ENCODE data around the gene CCDC7. TPM values are rescaled to one million over a fixed set of nuclear protein-coding genes. Genes with fewer than 3 reads are reported as not detected.
"Not testable (repeated sequence)": the region's sequence is repeated elsewhere in the genome, so short reads cannot be mapped to it uniquely, and the experiment has no call there.

Gene CCDC7
- total RNA-seq, 4 donors from 2014 or later: 8.2 to 30.5 (median 13.3) TPM

- no peak overlapping the region for H3K27ac ChIP-seq
- no peak for TF ChIP-seq CTCF (IDR thresholded peaks at IDR 0.05)
- TF ChIP-seq POLR2A (IDR thresholded peaks at IDR 0.05): no peak
- no peak overlapping the region for H3K4me3 ChIP-seq
- no peaks in the 10 kb centered on the region for H3K9me3 ChIP-seq
- no peak for DNase-seq
- H3K4me1 ChIP-seq: no peaks in the 10 kb centered on the region
- H3K36me3 ChIP-seq: no peaks in the 10 kb centered on the region
- H3K27me3 ChIP-seq: no peaks in the 10 kb centered on the region
These were observed 102.3 kb downstream of the CCDC7 start for GRCh38 chr10:32548208-32548607.

- Histone ChIP-seq H3K36me3 (no peaks in the 10 kb centered on the region), H3K4me1 (no peaks in the 10 kb centered on the region), H3K9me3 (no peaks in the 10 kb centered on the region), H3K27ac (no peak overlapping the region), H3K4me3 (no peak overlapping the region), H3K27me3 (no peaks in the 10 kb centered on the region)
- DNase-seq: no peak
- TF ChIP-seq POLR2A (IDR thresholded peaks at IDR 0.05) (no peak), CTCF (IDR thresholded peaks at IDR 0.05) (no peak)
These were observed 110.9 kb downstream of the CCDC7 start for GRCh38 chr10:32556783-32557395.

GRCh38 chr10:32562695-32563094, 116.8 kb downstream of the CCDC7 start:
- DNase-seq, H3K27ac ChIP-seq, H3K4me1 ChIP-seq, H3K4me3 ChIP-seq, H3K27me3 ChIP-seq, H3K9me3 ChIP-seq, H3K36me3 ChIP-seq: not testable (repeated sequence)

GRCh38 chr10:32577448-32577847, 131.5 kb downstream of the CCDC7 start:
- no peaks in the 10 kb centered on the region for H3K4me1 ChIP-seq
- no peak overlapping the region for H3K4me3 ChIP-seq
- TF ChIP-seq CTCF (IDR thresholded peaks at IDR 0.05) (no peak), POLR2A (IDR thresholded peaks at IDR 0.05) (no peak)
- H3K27ac ChIP-seq: no peak overlapping the region
- no peak for DNase-seq
- no peaks in the 10 kb centered on the region for H3K9me3 ChIP-seq
- no peaks in the 10 kb centered on the region for H3K36me3 ChIP-seq
- no peaks in the 10 kb centered on the region for H3K27me3 ChIP-seq

- Histone ChIP-seq H3K36me3 (no peaks in the 10 kb centered on the region), H3K27me3 (no peaks in the 10 kb centered on the region), H3K4me1 (no peaks in the 10 kb centered on the region), H3K27ac (no peak overlapping the region), H3K4me3 (no peak overlapping the region), H3K9me3 (no peaks in the 10 kb centered on the region)
- no peak for DNase-seq
- no peak for TF ChIP-seq POLR2A (IDR thresholded peaks at IDR 0.05)
- TF ChIP-seq CTCF (IDR thresholded peaks at IDR 0.05): no peak
These were observed 137.0 kb downstream of the CCDC7 start for GRCh38 chr10:32582946-32583345.

- not testable (repeated sequence) for H3K4me3 ChIP-seq, H3K4me1 ChIP-seq, H3K36me3 ChIP-seq, DNase-seq, H3K27me3 ChIP-seq, H3K27ac ChIP-seq
- peaks cover 0 to 17% (median 0%) of the 10 kb centered on the region in 4 donors for H3K9me3 ChIP-seq
These were observed 152.1 kb downstream of the CCDC7 start for GRCh38 chr10:32598022-32598421.

GRCh38 chr10:32600317-32600716, 154.4 kb downstream of the CCDC7 start:
- DNase-seq: no peak
- Histone ChIP-seq H3K27ac (no peak overlapping the region), H3K27me3 (no peaks in the 10 kb centered on the region), H3K36me3 (no peaks in the 10 kb centered on the region), H3K4me1 (no peaks in the 10 kb centered on the region), H3K4me3 (no peak overlapping the region), H3K9me3 (peaks cover 0 to 17% (median 0%) of the 10 kb centered on the region in 4 donors)
- TF ChIP-seq CTCF (IDR thresholded peaks at IDR 0.05): no peak
- TF ChIP-seq POLR2A (IDR thresholded peaks at IDR 0.05): no peak

GRCh38 chr10:32601562-32601961, 155.6 kb downstream of the CCDC7 start:
- not testable (repeated sequence) for H3K4me3 ChIP-seq, H3K4me1 ChIP-seq, H3K36me3 ChIP-seq, H3K27ac ChIP-seq, DNase-seq, H3K27me3 ChIP-seq
- peaks cover 0 to 17% (median 0%) of the 10 kb centered on the region in 4 donors for H3K9me3 ChIP-seq

Measured in Peyer's patch (tissue), 4 donors.